Neural cell (in vitro differentiated cells): ENCODE data around the gene JUNB.
A peak's percentile ranks its signal among the peaks of the same experiment; 100 is the strongest.

Experiments
- CTCF ChIP-seq: fragments of 450-650 bp; IDR thresholded peaks from 2 replicates; pipeline ENCODE4 v1.5.1; 2014; ENCODE audit warnings: antibody characterized with exemption, mild to moderate bottlenecking, moderate library complexity; ENCODE audit not compliant: poor library complexity, severe bottlenecking
- POLR2AphosphoS5 ChIP-seq: IDR thresholded peaks from 2 replicates; pipeline ENCODE4 v1.6.1; 2012

GRCh38 chr19:12833738-12834565 is 42.7 kb downstream of the JUNB start:
- TF ChIP-seq CTCF (peak; percentile 35), POLR2AphosphoS5 (peak; percentile 35)
